ENCODE data around the gene LNP1.

GRCh38 chr3:100384733-100385525, 16.4 kb upstream of the LNP1 start:
- TF ChIP-seq POLR2A (IDR thresholded peaks at IDR 0.05), result no peak
- TF ChIP-seq POLR2AphosphoS5 (IDR thresholded peaks at IDR 0.05), result no peak
